CD14-positive monocyte (primary cell): ENCODE data around the gene SLC38A6. TPM values are rescaled to one million over a fixed set of nuclear protein-coding genes. Genes with fewer than 3 reads are reported as not detected.

Source experiments
- DNase-seq, 3 donors: peaks; one replicate each; pipeline ENCODE4 v3.0.0-alpha.2; 2011 to 2022
- H2AFZ ChIP-seq: 2 replicates; pipeline ENCODE4 v1.6.0; 2012; ENCODE audit warnings: mild to moderate bottlenecking, low read depth, low read length, inconsistent platforms; ENCODE audit not compliant: insufficient read depth, poor library complexity, severe bottlenecking
- H3K27ac ChIP-seq, 2 donors: 1 replicate in 1 of 2; 2 replicates in 1 of 2; pipeline ENCODE4 v1.5.1; 2012 to 2013; ENCODE audit warnings: low read length in 2 of 2, control low read depth in 1 of 2, inconsistent platforms in 1 of 2, low read depth in 1 of 2, mild to moderate bottlenecking in 1 of 2
- H3K27me3 ChIP-seq, 2 donors: one replicate each; pipeline versions ENCODE4 v1.6.0 to v1.6.1; 2011 to 2013; ENCODE audit warnings: low read length in 2 of 2; ENCODE audit not compliant: control insufficient read depth in 2 of 2, insufficient read depth in 2 of 2
- H3K36me3 ChIP-seq, 2 donors: replicated peaks in 1 of 2; 1 replicate in 1 of 2; 2 replicates in 1 of 2; pipeline versions ENCODE4 v1.5.1 to v1.6.1; 2012 to 2013; ENCODE audit warnings: low read length in 2 of 2, control low read depth in 1 of 2, inconsistent platforms in 1 of 2, mild to moderate bottlenecking in 1 of 2; ENCODE audit not compliant: insufficient read depth in 2 of 2, control insufficient read depth in 1 of 2
- H3K4me1 ChIP-seq, 2 donors: 1 replicate in 1 of 2; 2 replicates in 1 of 2; pipeline versions ENCODE4 v1.5.1 to v1.6.1; 2012 to 2013; ENCODE audit warnings: low read length in 2 of 2, control low read depth in 1 of 2, inconsistent platforms in 1 of 2, mild to moderate bottlenecking in 1 of 2, moderate library complexity in 1 of 2; ENCODE audit not compliant: insufficient read depth in 2 of 2, control insufficient read depth in 1 of 2
- H3K4me2 ChIP-seq: replicated peaks from 2 replicates; pipeline ENCODE3; 2012; ENCODE audit warnings: low read length, moderate library complexity, mild to moderate bottlenecking; ENCODE audit not compliant: poor library complexity, severe bottlenecking; ENCODE audit errors: extremely low read depth
- H3K4me3 ChIP-seq, 3 experiments: fragments of 200-600 bp in 1 of 3; sonication (generic) in 1 of 3; replicated peaks in 1 of 3; 1 replicate in 2 of 3; 2 replicates in 1 of 3; pipeline ENCODE4 v1.5.1; 2011 to 2013; ENCODE audit warnings: low read length in 3 of 3, mild to moderate bottlenecking in 3 of 3, control low read depth in 2 of 3, low read depth in 2 of 3, inconsistent platforms in 1 of 3, moderate library complexity in 1 of 3
- H3K79me2 ChIP-seq: 2 replicates; pipeline ENCODE4 v1.6.0; 2012; ENCODE audit warnings: mild to moderate bottlenecking, control low read depth, inconsistent platforms, low read length, moderate library complexity; ENCODE audit not compliant: insufficient read depth
- H3K9ac ChIP-seq: 2 replicates; pipeline ENCODE4 v1.6.0; 2017; ENCODE audit warnings: low read length, mild to moderate bottlenecking; ENCODE audit not compliant: insufficient read depth, poor library complexity, severe bottlenecking
- H3K9me3 ChIP-seq, 2 donors: replicated peaks in 1 of 2; 1 replicate in 1 of 2; 2 replicates in 1 of 2; pipeline versions ENCODE4 v1.5.1 to v1.6.1; 2012 to 2013; ENCODE audit warnings: low read length in 2 of 2, control low read depth in 1 of 2; ENCODE audit not compliant: control insufficient read depth in 1 of 2, insufficient read depth in 1 of 2
- H4K20me1 ChIP-seq: 2 replicates; pipeline ENCODE4 v1.6.0; 2012; ENCODE audit warnings: mild to moderate bottlenecking, low read length, control low read depth, moderate library complexity; ENCODE audit not compliant: insufficient read depth
- H3K27ac Mint-ChIP-seq, 7 donors: one replicate each; pipeline ENCODE4 v1.8.0; 2020; ENCODE audit warnings: mild to moderate bottlenecking in 7 of 7, mixed read lengths in 7 of 7, moderate library complexity in 6 of 7, inconsistent platforms in 2 of 7
- H3K27me3 Mint-ChIP-seq, 3 donors: one replicate each; pipeline ENCODE4 v1.8.0; 2021 to 2022; ENCODE audit warnings: low read depth in 3 of 3, mild to moderate bottlenecking in 3 of 3, mixed read lengths in 3 of 3, moderate library complexity in 3 of 3, inconsistent platforms in 1 of 3
- H3K36me3 Mint-ChIP-seq, 2 donors: one replicate each; pipeline ENCODE4 v1.8.0; 2020; ENCODE audit warnings: mixed read lengths in 2 of 2, inconsistent platforms in 1 of 2, mild to moderate bottlenecking in 1 of 2
- H3K4me1 Mint-ChIP-seq: one replicate; pipeline ENCODE4 v1.8.0; 2020; ENCODE audit warnings: mild to moderate bottlenecking, mixed read lengths
- H3K4me3 Mint-ChIP-seq, 2 donors: one replicate each; pipeline ENCODE4 v1.8.0; 2020; ENCODE audit warnings: mild to moderate bottlenecking in 2 of 2, mixed read lengths in 2 of 2, moderate library complexity in 1 of 2
- H3K9me3 Mint-ChIP-seq, 7 donors: one replicate each; pipeline ENCODE4 v1.8.0; 2020 to 2022; ENCODE audit warnings: mixed read lengths in 7 of 7, mild to moderate bottlenecking in 6 of 7, moderate library complexity in 6 of 7, inconsistent platforms in 2 of 7
- CTCF ChIP-seq: fragments of 200-600 bp; IDR thresholded peaks from one replicate; pipeline ENCODE4 v1.8.0; 2022; ENCODE audit warnings: antibody characterized with exemption, mild to moderate bottlenecking
- WGBS: methylation state at CpG from one replicate; pipeline ENCODE4 v1.1.5; 2013; ENCODE audit warnings: missing lambda C conversion rate; ENCODE audit not compliant: insufficient coverage; 5-methylcytosine and 5-hydroxymethylcytosine counted together
- intact Hi-C, 2 donors: fragments of 100-400 bp; cut with micrococcal nuclease; formaldehyde crosslinking; loops; one replicate each; pipeline versions ENCODE4 v1.15.0 to v1.15.1; 2023
- polyA plus RNA-seq, 3 donors: library from polyadenylated mRNA; depleted of rRNA in 1 of 3; unstranded in 2 of 3; stranded (reverse) in 1 of 3; fragments of 300-500 nt in 2 of 3; fragments of >200 nt in 1 of 3; fragmentation: Illumina TruSeq in 2 of 3; gene quantifications; 1 replicate in 2 of 3; 2 replicates in 1 of 3; pipeline ENCODE4 v1.2.3, GENCODE V29; 2012 to 2021

Gene SLC38A6
- polyA plus RNA-seq, 3 donors, result 10.3 to 15.9 (median 14.0) TPM

- Mint-ChIP-seq H3K4me1 (no peaks in the 10 kb centered on the region), H3K27me3 (peaks cover 0 to 2% (median 0%) of the 10 kb centered on the region in 3 donors), H3K4me3 (no peak overlapping the region), H3K36me3 (peaks cover 7 to 8% of the 10 kb centered on the region in 2 donors), H3K27ac (no peak overlapping the region), H3K9me3 (peaks cover 0 to 3% (median 2%) of the 10 kb centered on the region in 7 donors)
- no peak overlapping the region for H3K4me2 ChIP-seq
- DNase-seq, result no peak
- no peaks in the 10 kb centered on the region for H3K36me3 ChIP-seq
- H3K4me3 ChIP-seq, result no peak overlapping the region
- no peak overlapping the region for H3K27ac ChIP-seq
- H3K4me1 ChIP-seq, result no peaks in the 10 kb centered on the region
- intact Hi-C loops, result no loop called here
- no peak overlapping the region for H3K9ac ChIP-seq
- no peaks in the 10 kb centered on the region for H3K9me3 ChIP-seq
- no peaks in the 10 kb centered on the region for H4K20me1 ChIP-seq
- no peak for TF ChIP-seq CTCF
- no peaks in the 10 kb centered on the region for H3K79me2 ChIP-seq
- H3K27me3 ChIP-seq, result no peaks in the 10 kb centered on the region
- no CpG with 5 or more reads among the region's 2 CpGs for WGBS
- no peak overlapping the region for H2AFZ ChIP-seq
These were observed 108.2 kb downstream of the SLC38A6 start for GRCh38 chr14:61089126-61089750.

GRCh38 chr14:61090432-61091216 is 109.6 kb downstream of the SLC38A6 start:
- Histone ChIP-seq H3K27ac (no peak overlapping the region), H3K4me3 (no peak overlapping the region), H3K9me3 (no peaks in the 10 kb centered on the region), H3K27me3 (no peaks in the 10 kb centered on the region), H2AFZ (no peak overlapping the region), H4K20me1 (no peaks in the 10 kb centered on the region), H3K4me1 (no peaks in the 10 kb centered on the region), H3K9ac (no peak overlapping the region), H3K79me2 (no peaks in the 10 kb centered on the region), H3K4me2 (no peak overlapping the region), H3K36me3 (no peaks in the 10 kb centered on the region)
- TF ChIP-seq CTCF, result no peak
- intact Hi-C loops, result no loop called here
- Mint-ChIP-seq H3K4me3 (no peak overlapping the region), H3K27me3 (peaks cover 0 to 2% (median 0%) of the 10 kb centered on the region in 3 donors), H3K27ac (no peak overlapping the region), H3K9me3 (peaks cover 0 to 7% (median 3%) of the 10 kb centered on the region in 7 donors), H3K36me3 (peaks cover under 1 to 1% of the 10 kb centered on the region in 2 donors), H3K4me1 (no peaks in the 10 kb centered on the region)
- no peak for DNase-seq
- WGBS, result 80% methylated on average over 1 of the region's 7 CpGs
